IMR-90 (cell line): ENCODE data around the gene AQP12A. TPM values are rescaled to one million over a fixed set of nuclear protein-coding genes. Genes with fewer than 3 reads are reported as not detected.
"Not testable (repeated sequence)": the region's sequence is repeated elsewhere in the genome, so short reads cannot be mapped to it uniquely, and the experiment has no call there.

ENCODE experiments used
- ATAC-seq: fragments of 200-7000 bp; cut with Tn5 transposase; 2 replicates; pipeline ENCODE4 v1.9.1; 2020; ENCODE audit warnings: low read depth, mild to moderate bottlenecking, moderate library complexity
- BruUV-seq: library from RNA; stranded (reverse); fragments of 400-500 nt; replicated peaks from 2 replicates; lab custom pipeline; 2021; lab: Mats Ljungman, UMichigan
- CTCF ChIA-PET: fragments of 300-600 bp; formaldehyde crosslinking; extraction: SDS; loops from one replicate; lab custom pipeline; 2021; ENCODE audit warnings: antibody characterized with exemption; lab: Yijun Ruan, JAX
- POLR2A ChIA-PET: fragments of 300-600 bp; sonication (Branson Sonifier 250); formaldehyde crosslinking; loops from one replicate; lab custom pipeline; 2022; ENCODE audit warnings: antibody characterized with exemption; ENCODE audit not compliant: unreplicated experiment; lab: Charles Lee
- DNase-seq: peaks from one replicate; pipeline ENCODE4 v3.0.0; 2013
- H2AFZ ChIP-seq: replicated peaks from 2 replicates; pipeline ENCODE3; 2013; ENCODE audit warnings: low read length, mild to moderate bottlenecking; ENCODE audit not compliant: poor library complexity
- H2AK5ac ChIP-seq: 2 replicates; pipeline ENCODE4 v1.6.1; 2013; ENCODE audit warnings: low read depth, low read length, inconsistent platforms
- H2AK9ac ChIP-seq: replicated peaks from 2 replicates; pipeline ENCODE3; 2013; ENCODE audit warnings: mild to moderate bottlenecking, low read depth, low read length, moderate library complexity; ENCODE audit not compliant: poor library complexity
- H2BK120ac ChIP-seq: 2 replicates; pipeline ENCODE4 v1.6.1; 2013; ENCODE audit warnings: low read depth, low read length, inconsistent platforms
- H2BK15ac ChIP-seq: 3 replicates; pipeline ENCODE4 v1.6.1; 2013; ENCODE audit warnings: low read depth, low read length, inconsistent platforms
- H2BK20ac ChIP-seq: 2 replicates; pipeline ENCODE4 v1.6.1; 2013; ENCODE audit warnings: low read depth, mild to moderate bottlenecking, inconsistent platforms, low read length, moderate library complexity
- H2BK5ac ChIP-seq: 2 replicates; pipeline ENCODE4 v1.6.1; 2013; ENCODE audit warnings: mild to moderate bottlenecking, low read depth, low read length, inconsistent platforms; ENCODE audit not compliant: poor library complexity, severe bottlenecking
- H3K14ac ChIP-seq: replicated peaks from 2 replicates; pipeline ENCODE4 v1.6.1; 2013; ENCODE audit warnings: low read depth, low read length, inconsistent platforms
- H3K18ac ChIP-seq: 2 replicates; pipeline ENCODE4 v1.6.1; 2013; ENCODE audit warnings: low read depth, low read length, control low read depth
- H3K23ac ChIP-seq: 2 replicates; pipeline ENCODE4 v1.6.1; 2013; ENCODE audit warnings: low read depth, low read length, inconsistent platforms
- H3K27ac ChIP-seq: 2 replicates; pipeline ENCODE4 v1.5.1; 2013; ENCODE audit warnings: mild to moderate bottlenecking, control low read depth, low read length; ENCODE audit not compliant: insufficient read depth
- H3K27me3 ChIP-seq: 2 replicates; pipeline ENCODE4 v1.6.1; 2013; ENCODE audit warnings: low read length; ENCODE audit not compliant: control insufficient read depth, insufficient read depth
- H3K36me3 ChIP-seq: 2 replicates; pipeline ENCODE4 v1.6.1; 2013; ENCODE audit warnings: low read length, mixed read lengths; ENCODE audit not compliant: control insufficient read depth, insufficient read depth
- H3K4ac ChIP-seq: 2 replicates; pipeline ENCODE4 v1.6.1; 2013; ENCODE audit warnings: low read depth, low read length, inconsistent platforms
- H3K4me1 ChIP-seq: 2 replicates; pipeline ENCODE4 v1.6.1; 2013; ENCODE audit warnings: low read length, mixed read lengths; ENCODE audit not compliant: control insufficient read depth, insufficient read depth
- H3K4me2 ChIP-seq: 2 replicates; pipeline ENCODE4 v1.6.1; 2013; ENCODE audit warnings: low read depth, mild to moderate bottlenecking, control low read depth, low read length, moderate library complexity
- H3K4me3 ChIP-seq: 2 replicates; pipeline ENCODE4 v1.5.1; 2013; ENCODE audit warnings: low read depth, mild to moderate bottlenecking, control low read depth, low read length, moderate library complexity; ENCODE audit not compliant: insufficient read depth
- H3K56ac ChIP-seq: 2 replicates; pipeline ENCODE4 v1.6.1; 2013; ENCODE audit warnings: low read length, inconsistent platforms; ENCODE audit not compliant: insufficient read depth; ENCODE audit errors: extremely low read depth
- H3K79me1 ChIP-seq, 2 experiments: 2 replicates each; pipeline ENCODE4 v1.6.1; 2013; ENCODE audit warnings: low read length in 2 of 2, inconsistent platforms in 1 of 2, low read depth in 1 of 2
- H3K9ac ChIP-seq: 2 replicates; pipeline ENCODE4 v1.6.1; 2013; ENCODE audit warnings: low read depth, low read length, control low read depth
- H3K9me1 ChIP-seq: 2 replicates; pipeline ENCODE4 v1.6.1; 2013; ENCODE audit warnings: low read length, inconsistent platforms; ENCODE audit not compliant: insufficient read depth
- H3K9me3 ChIP-seq: 2 replicates; pipeline ENCODE4 v1.6.1; 2013; ENCODE audit warnings: low read length; ENCODE audit not compliant: control insufficient read depth, insufficient read depth
- H4K20me1 ChIP-seq: 2 replicates; pipeline ENCODE4 v1.6.1; 2013; ENCODE audit warnings: low read length, inconsistent platforms; ENCODE audit not compliant: insufficient read depth
- H4K5ac ChIP-seq: 2 replicates; pipeline ENCODE4 v1.6.1; 2013; ENCODE audit warnings: mild to moderate bottlenecking, low read depth, low read length, control low read depth
- H4K8ac ChIP-seq, 2 experiments: 2 replicates each; pipeline ENCODE4 v1.6.1; 2013; ENCODE audit warnings: low read depth in 2 of 2, low read length in 2 of 2, control low read depth in 1 of 2, inconsistent platforms in 1 of 2
- H4K91ac ChIP-seq: 2 replicates; pipeline ENCODE4 v1.6.1; 2013; ENCODE audit warnings: low read depth, low read length, inconsistent platforms; ENCODE audit not compliant: insufficient read depth
- CEBPB ChIP-seq: IDR thresholded peaks from 2 replicates; pipeline ENCODE4 v1.6.1; 2012; ENCODE audit warnings: low read depth, low read length, improper control_type of control experiment
- MAZ ChIP-seq: IDR thresholded peaks from 2 replicates; pipeline ENCODE4 v1.6.1; 2012; ENCODE audit warnings: low read depth, mild to moderate bottlenecking, low read length, improper control_type of control experiment, moderate library complexity, borderline replicate concordance
- RFX5 ChIP-seq: IDR thresholded peaks from 2 replicates; pipeline ENCODE4 v1.8.0; 2012; ENCODE audit warnings: low read depth, mild to moderate bottlenecking, low read length, moderate library complexity
- WGBS, 2 experiments: methylation state at CpG; one replicate each; pipeline versions ENCODE4 v1.1.5 to v1.1.7; 2013; ENCODE audit warnings: missing lambda C conversion rate in 2 of 2; ENCODE audit not compliant: insufficient read length in 1 of 2; ENCODE audit errors: extremely low coverage in 2 of 2; 5-methylcytosine and 5-hydroxymethylcytosine counted together
- dilution Hi-C: fragments of 300-500 bp; cut with HindIII; formaldehyde crosslinking; loops from one replicate; pipeline ENCODE4 v1.14.3; 2018; ENCODE audit warnings: low sequenced_read_pairs; ENCODE audit not compliant: unreplicated experiment
- in situ Hi-C: fragments of 300-500 bp; cut with MboI; formaldehyde crosslinking; loops from 3 replicates; pipeline ENCODE4 v1.14.3; 2019; ENCODE audit warnings: low sequenced_read_pairs, inconsistent platforms, mixed read lengths
- intact Hi-C: fragments of 100-400 bp; cut with micrococcal nuclease; formaldehyde crosslinking; loops from 2 replicates; pipeline ENCODE4 v1.10.0; 2022
- polyA plus RNA-seq, 3 experiments: library from polyadenylated mRNA; depleted of rRNA; stranded (reverse); fragments of >200 nt; gene quantifications; 2 replicates each; pipeline ENCODE4 v1.2.3, GENCODE V29; 2012; ENCODE audit warnings: low replicate concordance in 1 of 3
- total RNA-seq: library from RNA; depleted of rRNA; stranded (reverse); fragments of >200 nt; gene quantifications from 2 replicates; pipeline ENCODE4 v1.2.3, GENCODE V29; 2012

AQP12A gene
- total and polyA plus RNA-seq, 2 of the 4 experiments (the other 2 are of a cell fraction), result not detected

DNA sequence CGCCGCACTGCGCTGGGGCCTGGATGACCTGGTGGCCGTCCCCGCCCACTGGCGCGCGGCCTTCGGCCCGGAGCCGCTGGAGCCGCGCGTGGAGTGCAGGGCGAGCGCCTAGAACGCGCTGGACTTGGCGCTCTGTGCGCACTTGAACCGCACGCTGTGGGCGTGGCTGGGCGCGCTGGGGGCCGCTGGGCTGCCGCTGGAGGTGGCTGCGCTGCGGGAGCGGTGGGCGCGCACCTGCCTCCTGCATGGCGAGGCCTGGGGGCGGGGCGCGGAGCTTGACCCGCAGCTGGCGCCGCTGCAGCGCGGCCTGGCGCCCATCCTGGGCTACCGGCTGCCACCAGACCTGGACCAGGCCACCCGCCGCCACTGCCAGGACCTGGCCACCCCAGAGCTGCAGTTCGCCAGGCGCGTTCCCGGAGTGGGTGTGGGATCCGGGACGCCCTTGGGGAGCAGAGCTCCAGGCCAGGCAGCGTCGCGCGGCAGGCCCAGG, 18.9 kb upstream of the AQP12A start:
- H3K9me3 ChIP-seq, result no peaks in the 10 kb centered on the region
- H3K4ac ChIP-seq, result no peak overlapping the region
- H3K9ac ChIP-seq, result no peak overlapping the region
- H2BK20ac ChIP-seq, result no peak overlapping the region
- no peaks in the 10 kb centered on the region for H3K9me1 ChIP-seq
- intact Hi-C loops (no loop called here), dilution Hi-C loops (no loop called here), in situ Hi-C loops (no loop called here)
- no TSS peak for BruUV-seq
- H4K8ac ChIP-seq, result no peak overlapping the region
- ChIA-PET CTCF (no interaction called here), POLR2A (no interaction called here)
- H2BK15ac ChIP-seq, result no peak overlapping the region
- H2AK5ac ChIP-seq, result no peak overlapping the region
- no peak overlapping the region for H2BK5ac ChIP-seq
- H2BK120ac ChIP-seq, result no peak overlapping the region
- H4K20me1 ChIP-seq, result no peaks in the 10 kb centered on the region
- no peak overlapping the region for H3K4me2 ChIP-seq
- H3K36me3 ChIP-seq, result no peaks in the 10 kb centered on the region
- H3K27ac ChIP-seq, result no peak overlapping the region
- 12% methylated on average over 29 of the region's 55 CpGs; no CpG with 5 or more reads in 1 of the 2 experiments for WGBS, 2 experiments
- no peak for ATAC-seq
- DNase-seq, result no peak
- TF ChIP-seq CEBPB, result no peak
- no peak for TF ChIP-seq RFX5
- TF ChIP-seq MAZ, result no peak
- no peak overlapping the region for H2AFZ ChIP-seq
- no peak overlapping the region for H3K18ac ChIP-seq
- H3K27me3 ChIP-seq, result peaks cover 24% of the 10 kb centered on the region
- no peak overlapping the region for H4K5ac ChIP-seq
- H3K79me1 ChIP-seq, result no peaks in the 10 kb centered on the region
- no peak overlapping the region for H3K4me3 ChIP-seq
- H4K91ac ChIP-seq, result no peak overlapping the region
- no peak overlapping the region for H3K14ac ChIP-seq
- no peaks in the 10 kb centered on the region for H3K4me1 ChIP-seq
- H3K56ac ChIP-seq, result no peak overlapping the region
- no peak overlapping the region for H3K23ac ChIP-seq
- H2AK9ac ChIP-seq, result no peak overlapping the region

DNA sequence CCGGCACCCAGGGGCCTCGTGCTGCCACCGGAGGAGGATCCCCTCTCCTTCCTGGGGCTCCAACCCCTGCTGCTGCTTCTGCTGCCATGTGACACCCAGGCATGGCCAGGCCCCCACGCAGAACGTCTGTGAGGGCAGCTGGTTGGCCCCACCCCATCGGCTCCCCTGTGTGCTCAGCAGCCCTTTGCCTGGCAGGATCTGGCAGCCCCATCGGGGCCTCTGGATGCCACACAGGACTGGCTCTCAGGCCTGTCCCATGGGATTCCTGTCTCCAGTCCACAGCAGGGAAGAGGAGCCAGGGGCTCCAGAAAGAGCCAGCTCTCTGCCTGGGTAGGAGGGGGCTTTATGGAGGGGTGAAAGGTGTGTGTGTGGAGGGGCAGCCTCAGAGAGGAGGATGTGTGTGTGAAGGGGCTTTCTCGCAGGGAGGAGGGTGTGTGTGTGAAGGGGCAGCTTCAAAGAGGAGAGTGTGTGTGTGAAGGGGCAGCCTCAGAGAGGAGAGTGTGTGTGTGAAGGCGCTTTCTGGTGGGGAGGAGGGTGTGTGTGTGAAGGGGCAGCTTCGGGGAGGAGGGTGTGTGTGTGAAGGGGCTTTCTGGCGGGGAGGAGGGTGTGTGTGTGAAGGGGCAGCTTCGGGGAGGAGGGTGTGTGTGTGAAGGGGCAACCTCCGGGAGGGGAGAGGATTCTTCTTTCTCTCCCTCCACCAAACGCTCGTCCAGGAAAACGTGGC, 17.0 kb upstream of the AQP12A start:
- H3K4ac ChIP-seq, H2AK5ac ChIP-seq, H3K79me1 ChIP-seq, H3K27ac ChIP-seq, DNase-seq, CTCF ChIA-PET, H3K56ac ChIP-seq, H3K36me3 ChIP-seq, POLR2A ChIA-PET, H3K23ac ChIP-seq, H3K4me2 ChIP-seq, H4K8ac ChIP-seq, H2BK20ac ChIP-seq, H3K4me3 ChIP-seq, intact Hi-C loops, ATAC-seq, H3K9me3 ChIP-seq, in situ Hi-C loops, dilution Hi-C loops, H3K18ac ChIP-seq, H3K9me1 ChIP-seq, H2AK9ac ChIP-seq, H2AFZ ChIP-seq, BruUV-seq, H2BK5ac ChIP-seq, H3K4me1 ChIP-seq, H2BK120ac ChIP-seq, H3K14ac ChIP-seq, H4K5ac ChIP-seq, H3K9ac ChIP-seq, H4K20me1 ChIP-seq, H2BK15ac ChIP-seq, H4K91ac ChIP-seq: not testable (repeated sequence)
- peaks cover 24% of the 10 kb centered on the region for H3K27me3 ChIP-seq
- WGBS, 2 experiments, result no CpG with 5 or more reads among the region's 16 CpGs
